ENCODE data around the gene LPP.

GRCh38 chr3:188332085-188332484 lies 178.1 kb downstream of the LPP start:
- no peak for TF ChIP-seq CTCF (IDR thresholded peaks at IDR 0.05)
- TF ChIP-seq EP300 (IDR thresholded peaks at IDR 0.05; ENCODE audit: low read depth), result no peak
